H9 (cell line): ENCODE results near the gene UBTF. TPM values are rescaled to one million over a fixed set of nuclear protein-coding genes. Genes with fewer than 3 reads are reported as not detected.
A peak's percentile ranks its signal among the peaks of the same experiment; 100 is the strongest.

ENCODE experiments used
- DNase-seq: peaks from one replicate; pipeline ENCODE4 v3.0.0-alpha.2; 2017
- H2AFZ ChIP-seq: one replicate; pipeline ENCODE4 v1.6.1; 2013; ENCODE audit warnings: mild to moderate bottlenecking, low read length, control low read depth, moderate library complexity
- H2AK5ac ChIP-seq: 2 replicates; pipeline ENCODE4 v1.6.1; 2013; ENCODE audit warnings: low read length, control low read depth, mixed read lengths; ENCODE audit not compliant: insufficient read length
- H2BK120ac ChIP-seq: one replicate; pipeline ENCODE4 v1.6.1; 2013; ENCODE audit warnings: low read depth, mild to moderate bottlenecking, low read length, control low read depth, inconsistent platforms; ENCODE audit not compliant: poor library complexity, severe bottlenecking
- H2BK12ac ChIP-seq: 2 replicates; pipeline ENCODE4 v1.6.1; 2013; ENCODE audit warnings: low read length, control low read depth, mixed read lengths, low read depth; ENCODE audit not compliant: insufficient read length
- H2BK15ac ChIP-seq: 2 replicates; pipeline ENCODE4 v1.6.1; 2013; ENCODE audit warnings: low read depth, low read length, control low read depth
- H2BK20ac ChIP-seq: one replicate; pipeline ENCODE4 v1.6.1; 2013; ENCODE audit warnings: low read depth, mild to moderate bottlenecking, low read length, control low read depth, inconsistent platforms; ENCODE audit not compliant: poor library complexity, severe bottlenecking
- H2BK5ac ChIP-seq: 2 replicates; pipeline ENCODE4 v1.6.1; 2013; ENCODE audit warnings: low read length, control low read depth, mixed read lengths; ENCODE audit not compliant: insufficient read length
- H3K14ac ChIP-seq: 2 replicates; pipeline ENCODE4 v1.6.1; 2013; ENCODE audit warnings: low read length, control low read depth; ENCODE audit not compliant: insufficient read depth
- H3K18ac ChIP-seq: 2 replicates; pipeline ENCODE4 v1.6.1; 2013; ENCODE audit warnings: low read depth, mild to moderate bottlenecking, mixed read lengths, low read length, control low read depth; ENCODE audit not compliant: insufficient read length
- H3K23ac ChIP-seq: 2 replicates; pipeline ENCODE4 v1.6.1; 2013; ENCODE audit warnings: low read length, control low read depth, mixed read lengths, low read depth; ENCODE audit not compliant: insufficient read length
- H3K23me2 ChIP-seq: 2 replicates; pipeline ENCODE4 v1.6.1; 2013; ENCODE audit warnings: low read depth, mild to moderate bottlenecking, mixed read lengths, low read length, control low read depth; ENCODE audit not compliant: insufficient read length, poor library complexity, severe bottlenecking
- H3K27ac ChIP-seq: 2 replicates; pipeline ENCODE4 v1.5.1; 2013; ENCODE audit warnings: low read length, control low read depth, mixed read lengths, low read depth; ENCODE audit not compliant: insufficient read length
- H3K27me3 ChIP-seq: 2 replicates; pipeline ENCODE4 v1.6.1; 2013; ENCODE audit warnings: low read length, control low read depth, inconsistent platforms; ENCODE audit not compliant: insufficient read depth
- H3K4ac ChIP-seq: 2 replicates; pipeline ENCODE4 v1.6.1; 2013; ENCODE audit warnings: low read depth, mild to moderate bottlenecking, control low read depth, inconsistent platforms, low read length, moderate library complexity
- H3K4me1 ChIP-seq: 2 replicates; pipeline ENCODE4 v1.6.1; 2013; ENCODE audit warnings: low read length, control low read depth, inconsistent platforms; ENCODE audit not compliant: insufficient read depth
- H3K4me2 ChIP-seq: 2 replicates; pipeline ENCODE4 v1.6.1; 2013; ENCODE audit warnings: low read length, control low read depth, mixed read lengths; ENCODE audit not compliant: insufficient read length, insufficient read depth
- H3K56ac ChIP-seq: 2 replicates; pipeline ENCODE4 v1.6.1; 2013; ENCODE audit warnings: low read depth, mild to moderate bottlenecking, mixed read lengths, low read length, control low read depth; ENCODE audit not compliant: insufficient read length
- H3K79me1 ChIP-seq: 2 replicates; pipeline ENCODE4 v1.6.1; 2013; ENCODE audit warnings: low read depth, mild to moderate bottlenecking, moderate library complexity, low read length, control low read depth, inconsistent platforms; ENCODE audit not compliant: insufficient read depth, poor library complexity, severe bottlenecking
- H3K79me2 ChIP-seq: 2 replicates; pipeline ENCODE4 v1.6.1; 2013; ENCODE audit warnings: low read length, control low read depth, inconsistent platforms; ENCODE audit not compliant: insufficient read depth
- H3K9ac ChIP-seq: 2 replicates; pipeline ENCODE4 v1.6.1; 2013; ENCODE audit warnings: low read length, control low read depth, mixed read lengths; ENCODE audit not compliant: insufficient read length; ENCODE audit errors: extremely low read depth
- H3K9me3 ChIP-seq: one replicate; pipeline ENCODE4 v1.6.1; 2013; ENCODE audit warnings: low read depth, low read length, inconsistent platforms; ENCODE audit not compliant: control insufficient read depth
- H3T11ph ChIP-seq: one replicate; pipeline ENCODE4 v1.6.1; 2013; ENCODE audit warnings: mild to moderate bottlenecking, low read length, control low read depth, inconsistent platforms
- H4K20me1 ChIP-seq: one replicate; pipeline ENCODE4 v1.6.1; 2013; ENCODE audit not compliant: control insufficient read depth, insufficient read length, insufficient read depth
- H4K5ac ChIP-seq: 2 replicates; pipeline ENCODE4 v1.6.1; 2013; ENCODE audit warnings: low read depth, mild to moderate bottlenecking, mixed read lengths, low read length, control low read depth; ENCODE audit not compliant: insufficient read length
- H4K8ac ChIP-seq: replicated peaks from 2 replicates; pipeline ENCODE4 v1.6.1; 2013; ENCODE audit warnings: low read length, control low read depth, mixed read lengths, low read depth; ENCODE audit not compliant: insufficient read length
- H4K91ac ChIP-seq: 2 replicates; pipeline ENCODE4 v1.6.1; 2013; ENCODE audit warnings: low read depth, mild to moderate bottlenecking, moderate library complexity, mixed read lengths, low read length, control low read depth; ENCODE audit not compliant: insufficient read length
- H3K27ac Mint-ChIP-seq, 3 experiments: 2 replicates in 2 of 3; 3 replicates in 1 of 3; pipeline ENCODE4 v1.8.0; 2020 to 2021; ENCODE audit warnings: mixed read lengths in 3 of 3, mild to moderate bottlenecking in 1 of 3, moderate library complexity in 1 of 3
- H3K27me3 Mint-ChIP-seq: 2 replicates; pipeline ENCODE4 v1.8.0; 2021; ENCODE audit warnings: low read depth, mild to moderate bottlenecking, moderate library complexity, mixed read lengths
- H3K36me3 Mint-ChIP-seq, 3 experiments: 2 replicates in 2 of 3; 3 replicates in 1 of 3; pipeline ENCODE4 v1.8.0; 2020 to 2021; ENCODE audit warnings: low read depth in 3 of 3, mixed read lengths in 3 of 3; ENCODE audit not compliant: insufficient read depth in 1 of 3
- H3K4me1 Mint-ChIP-seq, 2 experiments: 2 replicates each; pipeline ENCODE4 v1.8.0; 2020; ENCODE audit warnings: mixed read lengths in 2 of 2
- H3K4me3 Mint-ChIP-seq, 2 experiments: 2 replicates in 1 of 2; 3 replicates in 1 of 2; pipeline ENCODE4 v1.8.0; 2020 to 2021; ENCODE audit warnings: mild to moderate bottlenecking in 2 of 2, mixed read lengths in 2 of 2, moderate library complexity in 1 of 2
- H3K9me3 Mint-ChIP-seq, 2 experiments: 2 replicates in 1 of 2; 3 replicates in 1 of 2; pipeline ENCODE4 v1.8.0; 2020; ENCODE audit warnings: mild to moderate bottlenecking in 2 of 2, mixed read lengths in 2 of 2, moderate library complexity in 1 of 2
- WGBS: extraction: QIAGEN DNeasy Blood & Tissue Kit; methylation state at CpG from one replicate; pipeline ENCODE4 v1.1.7; 2013; ENCODE audit warnings: missing lambda C conversion rate, low lambda C conversion rate, mixed read lengths; ENCODE audit not compliant: insufficient read length; ENCODE audit errors: extremely low coverage; 5-methylcytosine and 5-hydroxymethylcytosine counted together
- total RNA-seq: library from RNA; stranded (reverse); gene quantifications from 2 replicates; pipeline ENCODE4 v1.2.1, GENCODE V29; 2021
- TF ChIP-seq, protein P1 (sequence below): fragments of 200-600 bp; sonication (generic); conservative IDR thresholded peaks from 3 replicates; pipeline ENCODE4 v1.8.0; 2021; ENCODE audit warnings: antibody characterized with exemption, mild to moderate bottlenecking

Gene UBTF
- total RNA-seq, 1 experiment from 2014 or later, result 151 TPM

DNA sequence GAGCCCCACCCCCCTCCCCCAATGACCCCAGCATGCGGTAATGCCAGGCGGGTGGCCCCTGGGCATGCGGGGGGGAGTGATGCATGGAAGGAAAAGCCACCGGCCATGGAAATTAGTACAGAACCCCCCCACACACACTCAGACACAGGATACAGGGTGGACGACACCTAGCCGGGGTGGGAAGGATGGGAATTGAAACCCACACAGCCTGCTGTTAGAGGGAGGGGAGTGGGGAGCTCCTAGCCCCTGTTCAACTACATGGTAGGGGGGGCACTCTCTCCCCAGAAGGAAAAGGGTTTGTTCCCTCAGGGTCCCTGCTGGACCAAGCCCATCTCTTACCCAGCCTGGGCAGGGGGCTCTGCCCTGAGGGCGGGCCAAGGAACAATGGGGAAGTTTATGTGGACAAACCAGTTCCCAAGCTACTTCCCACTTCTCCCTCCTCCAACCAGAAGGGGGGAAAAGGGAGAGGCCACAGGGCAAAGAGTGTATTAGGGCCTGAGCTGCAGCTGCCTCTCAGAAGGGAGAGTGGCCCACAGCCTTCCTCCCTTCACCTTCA lies 27.5 kb downstream of the UBTF start:
- Histone ChIP-seq H2AK5ac (no peak overlapping the region), H4K8ac (no peak overlapping the region), H2AFZ (no peak overlapping the region), H2BK15ac (no peak overlapping the region), H3T11ph (no peak overlapping the region), H2BK120ac (no peak overlapping the region), H4K91ac (no peak overlapping the region), H3K18ac (no peak overlapping the region), H3K56ac (no peak overlapping the region), H3K4ac (no peak overlapping the region), H2BK20ac (no peak overlapping the region), H3K9ac (no peak overlapping the region), H4K20me1 (no peaks in the 10 kb centered on the region), H3K27ac (no peak overlapping the region), H3K4me1 (no peaks in the 10 kb centered on the region), H3K9me3 (no peaks in the 10 kb centered on the region), H4K5ac (no peak overlapping the region), H3K79me1 (no peaks in the 10 kb centered on the region), H3K79me2 (no peaks in the 10 kb centered on the region), H3K23ac (no peak overlapping the region), H3K23me2 (no peaks in the 10 kb centered on the region), H2BK5ac (no peak overlapping the region), H2BK12ac (no peak overlapping the region), H3K27me3 (no peaks in the 10 kb centered on the region), H3K4me2 (no peak overlapping the region), H3K14ac (no peak overlapping the region)
- TF ChIP-seq, protein P1, sequence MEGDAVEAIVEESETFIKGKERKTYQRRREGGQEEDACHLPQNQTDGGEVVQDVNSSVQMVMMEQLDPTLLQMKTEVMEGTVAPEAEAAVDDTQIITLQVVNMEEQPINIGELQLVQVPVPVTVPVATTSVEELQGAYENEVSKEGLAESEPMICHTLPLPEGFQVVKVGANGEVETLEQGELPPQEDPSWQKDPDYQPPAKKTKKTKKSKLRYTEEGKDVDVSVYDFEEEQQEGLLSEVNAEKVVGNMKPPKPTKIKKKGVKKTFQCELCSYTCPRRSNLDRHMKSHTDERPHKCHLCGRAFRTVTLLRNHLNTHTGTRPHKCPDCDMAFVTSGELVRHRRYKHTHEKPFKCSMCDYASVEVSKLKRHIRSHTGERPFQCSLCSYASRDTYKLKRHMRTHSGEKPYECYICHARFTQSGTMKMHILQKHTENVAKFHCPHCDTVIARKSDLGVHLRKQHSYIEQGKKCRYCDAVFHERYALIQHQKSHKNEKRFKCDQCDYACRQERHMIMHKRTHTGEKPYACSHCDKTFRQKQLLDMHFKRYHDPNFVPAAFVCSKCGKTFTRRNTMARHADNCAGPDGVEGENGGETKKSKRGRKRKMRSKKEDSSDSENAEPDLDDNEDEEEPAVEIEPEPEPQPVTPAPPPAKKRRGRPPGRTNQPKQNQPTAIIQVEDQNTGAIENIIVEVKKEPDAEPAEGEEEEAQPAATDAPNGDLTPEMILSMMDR, result no peak
- Mint-ChIP-seq H3K27ac (peak overlapping the region in 1 of 3 experiments; percentile 88; a peak in 4 of 7 replicates), H3K36me3 (peaks cover 17 to 67% (median 52%) of the 10 kb centered on the region in 3 experiments), H3K9me3 (no peaks in the 10 kb centered on the region), H3K4me1 (peaks cover 17 to 34% of the 10 kb centered on the region in 2 experiments), H3K27me3 (no peaks in the 10 kb centered on the region), H3K4me3 (no peak overlapping the region)
- DNase-seq, result peak; percentile 89
- WGBS, result no CpG with 5 or more reads among the region's 7 CpGs
